ENCODE measurements around the gene ICA1L. TPM values are rescaled to one million over a fixed set of nuclear protein-coding genes. Genes with fewer than 3 reads are reported as not detected.
A peak's percentile ranks its signal among the peaks of the same experiment; 100 is the strongest.

Gene ICA1L
- total RNA-seq, 1 experiment from 2014 or later = 4.5 TPM

DNA sequence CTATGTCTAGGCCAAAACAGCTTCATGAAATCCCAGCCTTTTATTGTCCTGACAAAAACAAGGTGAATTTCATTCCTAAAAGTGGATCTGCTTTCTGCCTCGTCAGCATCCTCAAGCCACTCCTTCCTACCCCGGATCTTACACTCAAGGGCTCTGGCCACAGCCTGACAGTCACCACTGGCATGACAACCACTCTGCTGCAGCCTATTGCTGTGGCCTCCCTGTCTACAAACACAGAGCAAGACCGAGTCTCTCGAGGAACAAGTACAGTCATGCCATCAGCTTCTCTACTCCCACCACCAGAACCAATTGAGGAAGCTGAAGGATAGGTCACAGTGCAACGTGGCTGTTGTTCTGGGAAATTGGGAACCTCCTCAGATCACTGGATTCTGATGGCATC, 106.1 kb downstream of the ICA1L start:
- Mint-ChIP-seq H3K4me3 (no peak overlapping the region), H3K27me3 (ENCODE audit: low read depth) (no peaks in the 10 kb centered on the region), H3K27ac (peak overlapping the region; percentile 66 to 86 (median 84); a peak in 6 of 7 replicates), H3K4me1 (peaks cover 17% of the 10 kb centered on the region in 2 experiments), H3K9me3 (no peaks in the 10 kb centered on the region), H3K36me3 (ENCODE audit: insufficient read depth in 1 of 3, low read depth in 3 of 3) (peaks cover 12 to 41% (median 29%) of the 10 kb centered on the region in 3 experiments; a peak in 6 of 7 replicates)
- Histone ChIP-seq H3K9ac (ENCODE audit: extremely low read depth, insufficient read length, low read length) (no peak overlapping the region), H3K4ac (ENCODE audit: low read depth, low read length) (no peak overlapping the region), H2BK12ac (ENCODE audit: insufficient read length, low read depth, low read length) (no peak overlapping the region), H2BK20ac (ENCODE audit: low read depth, low read length, poor library complexity, severe bottlenecking) (no peak overlapping the region), H3K4me1 (ENCODE audit: insufficient read depth, low read length) (no peaks in the 10 kb centered on the region), H2AK5ac (ENCODE audit: insufficient read length, low read length) (no peak overlapping the region), H3K23me2 (ENCODE audit: insufficient read length, low read depth, low read length, poor library complexity, severe bottlenecking) (no peaks in the 10 kb centered on the region), H3K9me3 (ENCODE audit: control insufficient read depth, low read depth, low read length) (no peaks in the 10 kb centered on the region), H2BK15ac (ENCODE audit: low read depth, low read length) (no peak overlapping the region), H3K79me1 (ENCODE audit: insufficient read depth, low read depth, low read length, poor library complexity, severe bottlenecking) (no peaks in the 10 kb centered on the region), H4K8ac (replicated peaks; ENCODE audit: insufficient read length, low read depth, low read length) (no peak overlapping the region), H4K91ac (ENCODE audit: insufficient read length, low read depth, low read length) (no peak overlapping the region), H4K5ac (ENCODE audit: insufficient read length, low read depth, low read length) (no peak overlapping the region), H3K27ac (ENCODE audit: insufficient read length, low read depth, low read length) (no peak overlapping the region), H3K4me2 (ENCODE audit: insufficient read depth, insufficient read length, low read length) (no peak overlapping the region), H3T11ph (ENCODE audit: low read length) (no peak overlapping the region), H2BK5ac (ENCODE audit: insufficient read length, low read length) (no peak overlapping the region), H3K27me3 (ENCODE audit: insufficient read depth, low read length) (no peaks in the 10 kb centered on the region), H2BK120ac (ENCODE audit: low read depth, low read length, poor library complexity, severe bottlenecking) (no peak overlapping the region), H2AFZ (ENCODE audit: low read length) (no peak overlapping the region), H3K14ac (ENCODE audit: insufficient read depth, low read length) (no peak overlapping the region), H4K20me1 (ENCODE audit: control insufficient read depth, insufficient read depth, insufficient read length) (no peaks in the 10 kb centered on the region), H3K23ac (ENCODE audit: insufficient read length, low read depth, low read length) (no peak overlapping the region), H3K56ac (ENCODE audit: insufficient read length, low read depth, low read length) (no peak overlapping the region), H3K18ac (ENCODE audit: insufficient read length, low read depth, low read length) (no peak overlapping the region), H3K79me2 (ENCODE audit: insufficient read depth, low read length) (no peaks in the 10 kb centered on the region)
- WGBS (ENCODE audit: extremely low coverage, insufficient read length, low lambda C conversion rate) = no CpG with 5 or more reads among the region's 5 CpGs
- TF ChIP-seq, protein P1, sequence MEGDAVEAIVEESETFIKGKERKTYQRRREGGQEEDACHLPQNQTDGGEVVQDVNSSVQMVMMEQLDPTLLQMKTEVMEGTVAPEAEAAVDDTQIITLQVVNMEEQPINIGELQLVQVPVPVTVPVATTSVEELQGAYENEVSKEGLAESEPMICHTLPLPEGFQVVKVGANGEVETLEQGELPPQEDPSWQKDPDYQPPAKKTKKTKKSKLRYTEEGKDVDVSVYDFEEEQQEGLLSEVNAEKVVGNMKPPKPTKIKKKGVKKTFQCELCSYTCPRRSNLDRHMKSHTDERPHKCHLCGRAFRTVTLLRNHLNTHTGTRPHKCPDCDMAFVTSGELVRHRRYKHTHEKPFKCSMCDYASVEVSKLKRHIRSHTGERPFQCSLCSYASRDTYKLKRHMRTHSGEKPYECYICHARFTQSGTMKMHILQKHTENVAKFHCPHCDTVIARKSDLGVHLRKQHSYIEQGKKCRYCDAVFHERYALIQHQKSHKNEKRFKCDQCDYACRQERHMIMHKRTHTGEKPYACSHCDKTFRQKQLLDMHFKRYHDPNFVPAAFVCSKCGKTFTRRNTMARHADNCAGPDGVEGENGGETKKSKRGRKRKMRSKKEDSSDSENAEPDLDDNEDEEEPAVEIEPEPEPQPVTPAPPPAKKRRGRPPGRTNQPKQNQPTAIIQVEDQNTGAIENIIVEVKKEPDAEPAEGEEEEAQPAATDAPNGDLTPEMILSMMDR (conservative IDR thresholded peaks at IDR 0.05) = no peak
- DNase-seq = no peak
